Measurements from ENCODE around the gene TTLL11. TPM values are rescaled to one million over a fixed set of nuclear protein-coding genes. Genes with fewer than 3 reads are reported as not detected.

Gene TTLL11
- total RNA-seq, 2 experiments from 2014 or later: 3.3 to 6.9 TPM

- H2AFZ ChIP-seq (ENCODE audit: low read length): no peak overlapping the region
- H4K20me1 ChIP-seq (ENCODE audit: insufficient read depth, low read length): no peaks in the 10 kb centered on the region
- H3K9me2 ChIP-seq (ENCODE audit: insufficient read depth, low read length): no peaks in the 10 kb centered on the region
- DNase-seq (ENCODE audit: low spot score): peak; percentile 45
- no peak overlapping the region for H3K4me2 ChIP-seq (ENCODE audit: low read length)
- TF ChIP-seq CTCF (conservative IDR thresholded peaks at IDR 0.05; ENCODE audit: low read length) (peak; percentile 65), EZH2phosphoT487 (IDR thresholded peaks at IDR 0.05; ENCODE audit: borderline replicate concordance, low read depth, low read length) (no peak)
- ChIA-PET POLR2A (interaction anchor here (0.6 to 1.0 kb wide), 3 partner anchors 12 to 660 kb away, joined by 3 to 5 read pairs (median 4); no protein-coding TSS in a partner anchor), CTCF (ENCODE audit: unreplicated experiment) (interaction anchor here (0.6 kb wide), 2 partner anchors 91 to 143 kb away, joined by 3 to 5 read pairs; no protein-coding TSS in a partner anchor)
- H3K4me3 ChIP-seq (ENCODE audit: low read depth, low read length, poor library complexity, severe bottlenecking): no peak overlapping the region
- no peaks in the 10 kb centered on the region for H3K36me3 ChIP-seq (ENCODE audit: insufficient read depth, low read length)
- H3K27ac ChIP-seq (ENCODE audit: low read depth, low read length, poor library complexity, severe bottlenecking): no peak overlapping the region
- peaks cover 13% of the 10 kb centered on the region for H3K4me1 ChIP-seq (ENCODE audit: insufficient read depth, low read length, poor library complexity, severe bottlenecking)
- intact Hi-C loops (cut with micrococcal nuclease; ENCODE audit: unreplicated experiment): no loop called here
- H3K9me3 ChIP-seq (ENCODE audit: low read length): no peaks in the 10 kb centered on the region
- no TSS peak for BruUV-seq (replicated peaks)
- H3K79me2 ChIP-seq (ENCODE audit: insufficient read depth, low read depth, low read length): no peaks in the 10 kb centered on the region
Observed at GRCh38 chr9:121861501-121862180, 231.5 kb downstream of the TTLL11 start.

GRCh38 chr9:121860744-121861143 lies 232.4 kb downstream of the TTLL11 start:
- ChIA-PET CTCF (ENCODE audit: unreplicated experiment) (no interaction called here), POLR2A (interaction anchor here (0.6 to 0.7 kb wide), 2 partner anchors 11 to 166 kb away, joined by 3 to 4 read pairs; no protein-coding TSS in a partner anchor)
- Histone ChIP-seq H3K27ac (ENCODE audit: low read depth, low read length, poor library complexity, severe bottlenecking) (no peak overlapping the region), H3K4me1 (ENCODE audit: insufficient read depth, low read length, poor library complexity, severe bottlenecking) (peaks cover 13% of the 10 kb centered on the region), H3K36me3 (ENCODE audit: insufficient read depth, low read length) (no peaks in the 10 kb centered on the region), H3K79me2 (ENCODE audit: insufficient read depth, low read depth, low read length) (no peaks in the 10 kb centered on the region), H3K9me3 (ENCODE audit: low read length) (no peaks in the 10 kb centered on the region), H2AFZ (ENCODE audit: low read length) (no peak overlapping the region), H3K9me2 (ENCODE audit: insufficient read depth, low read length) (no peaks in the 10 kb centered on the region), H4K20me1 (ENCODE audit: insufficient read depth, low read length) (no peaks in the 10 kb centered on the region), H3K4me2 (ENCODE audit: low read length) (no peak overlapping the region), H3K4me3 (ENCODE audit: low read depth, low read length, poor library complexity, severe bottlenecking) (no peak overlapping the region)
- no peak for TF ChIP-seq CTCF (conservative IDR thresholded peaks at IDR 0.05; ENCODE audit: low read length)
- TF ChIP-seq EZH2phosphoT487 (IDR thresholded peaks at IDR 0.05; ENCODE audit: borderline replicate concordance, low read depth, low read length): no peak
- no peak for DNase-seq (ENCODE audit: low spot score)
- no TSS peak for BruUV-seq (replicated peaks)
- intact Hi-C loops (cut with micrococcal nuclease; ENCODE audit: unreplicated experiment): no loop called here

GRCh38 chr9:121860213-121860612 lies 232.9 kb downstream of the TTLL11 start:
- no peaks in the 10 kb centered on the region for H3K79me2 ChIP-seq (ENCODE audit: insufficient read depth, low read depth, low read length)
- H3K4me2 ChIP-seq (ENCODE audit: low read length): no peak overlapping the region
- H4K20me1 ChIP-seq (ENCODE audit: insufficient read depth, low read length): no peaks in the 10 kb centered on the region
- H3K4me1 ChIP-seq (ENCODE audit: insufficient read depth, low read length, poor library complexity, severe bottlenecking): peaks cover 13% of the 10 kb centered on the region
- POLR2A ChIA-PET: interaction anchor here (0.7 to 1.6 kb wide), 3 partner anchors 12 to 123 kb away, joined by 3 to 4 read pairs (median 4); no protein-coding TSS in a partner anchor
- no peak for DNase-seq (ENCODE audit: low spot score)
- intact Hi-C loops (cut with micrococcal nuclease; ENCODE audit: unreplicated experiment): no loop called here
- no peaks in the 10 kb centered on the region for H3K9me3 ChIP-seq (ENCODE audit: low read length)
- H2AFZ ChIP-seq (ENCODE audit: low read length): no peak overlapping the region
- H3K36me3 ChIP-seq (ENCODE audit: insufficient read depth, low read length): no peaks in the 10 kb centered on the region
- H3K9me2 ChIP-seq (ENCODE audit: insufficient read depth, low read length): no peaks in the 10 kb centered on the region
- BruUV-seq (replicated peaks): no TSS peak
- H3K4me3 ChIP-seq (ENCODE audit: low read depth, low read length, poor library complexity, severe bottlenecking): no peak overlapping the region
- CTCF ChIA-PET (ENCODE audit: unreplicated experiment): interaction anchor here (1.1 kb wide), 1 partner anchor 11 kb away, joined by 3 read pairs; no protein-coding TSS in a partner anchor
- no peak for TF ChIP-seq EZH2phosphoT487 (IDR thresholded peaks at IDR 0.05; ENCODE audit: borderline replicate concordance, low read depth, low read length)
- no peak for TF ChIP-seq CTCF (conservative IDR thresholded peaks at IDR 0.05; ENCODE audit: low read length)
- no peak overlapping the region for H3K27ac ChIP-seq (ENCODE audit: low read depth, low read length, poor library complexity, severe bottlenecking)
